Tibial nerve (tissue), 4 donors: ENCODE results near the gene SLC35G2. TPM values are rescaled to one million over a fixed set of nuclear protein-coding genes. Genes with fewer than 3 reads are reported as not detected.
"Not testable (repeated sequence)": the region's sequence is repeated elsewhere in the genome, so short reads cannot be mapped to it uniquely, and the experiment has no call there.

Source experiments
- DNase-seq, 2 donors: peaks; one replicate each; pipeline ENCODE4 v3.0.0-alpha.2; 2019; ENCODE audit warnings: low spot score in 2 of 2
- H3K27ac ChIP-seq, 4 donors: fragments of 200-600 bp; sonication (generic) in 3 of 4; one replicate each; pipeline ENCODE4 v1.5.1; 2017 to 2019; ENCODE audit warnings: mild to moderate bottlenecking in 1 of 4
- H3K27me3 ChIP-seq, 2 donors: fragments of 200-600 bp; sonication (generic) in 1 of 2; one replicate each; pipeline versions ENCODE4 v1.5.1 to v1.6.0; 2017 to 2019
- H3K36me3 ChIP-seq, 3 donors: fragments of 200-600 bp; sonication (generic); one replicate each; pipeline ENCODE4 v1.5.1; 2018 to 2019
- H3K4me1 ChIP-seq, 4 donors: fragments of 200-600 bp; sonication (generic) in 3 of 4; one replicate each; pipeline ENCODE4 v1.5.1; 2017 to 2019
- H3K4me3 ChIP-seq, 4 donors: fragments of 200-600 bp; sonication (generic) in 3 of 4; one replicate each; pipeline ENCODE4 v1.5.1; 2017 to 2019; ENCODE audit warnings: mild to moderate bottlenecking in 1 of 4, moderate library complexity in 1 of 4
- H3K9me3 ChIP-seq, 4 donors: fragments of 200-600 bp; sonication (generic) in 3 of 4; one replicate each; pipeline ENCODE4 v1.5.1; 2017 to 2019
- EP300 ChIP-seq, 2 donors: sonication (generic); formaldehyde crosslinking; IDR thresholded peaks; one replicate each; pipeline ENCODE4 v1.6.1; 2017; ENCODE audit warnings: antibody characterized with exemption in 2 of 2, mild to moderate bottlenecking in 1 of 2
- POLR2A ChIP-seq, 2 donors: fragments of 450-650 bp; IDR thresholded peaks; one replicate each; pipeline ENCODE4 v1.6.1; 2017; ENCODE audit warnings: antibody characterized with exemption in 2 of 2, mild to moderate bottlenecking in 2 of 2, moderate library complexity in 2 of 2
- WGBS, 2 donors: methylation state at CpG; one replicate each; pipeline ENCODE4 v1.1.5; 2018; 5-methylcytosine and 5-hydroxymethylcytosine counted together
- total RNA-seq, 4 donors: library from RNA; depleted of rRNA; stranded (reverse); fragments of >200 nt; gene quantifications; one replicate each; pipeline ENCODE4 v1.1.0, GENCODE V29; 2016
- TF ChIP-seq, protein P1 (sequence below), 5 experiments: fragments of 200-600 bp in 3 of 5; fragments of 450-650 bp in 2 of 5; sonication (generic) in 3 of 5; IDR thresholded peaks; one replicate each; pipeline ENCODE4 v1.5.1; 2016 to 2019; ENCODE audit warnings: antibody characterized with exemption in 5 of 5, mild to moderate bottlenecking in 3 of 5, moderate library complexity in 2 of 5

Gene SLC35G2
- total RNA-seq, 4 donors from 2014 or later, result 4.2 to 12.2 (median 6.6) TPM

DNA sequence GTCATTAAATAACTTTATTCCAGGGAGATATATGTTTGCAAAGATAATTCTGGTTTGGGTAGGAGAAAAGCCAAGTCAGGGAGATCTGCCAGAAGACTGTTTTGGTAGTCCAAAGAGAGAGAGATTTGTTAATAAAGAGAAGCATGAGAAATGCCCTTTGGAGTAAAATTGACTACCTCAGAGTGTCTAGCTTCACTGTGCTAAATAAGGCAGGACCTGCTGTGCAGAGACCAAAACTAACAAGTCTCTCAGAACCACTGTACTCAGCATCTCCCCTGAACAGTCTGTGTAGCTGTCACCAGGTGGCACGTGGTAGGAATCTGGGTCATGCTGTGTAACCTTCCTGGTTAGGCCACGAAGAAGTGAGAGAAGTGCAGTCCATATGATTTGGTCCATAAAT, 31.6 kb upstream of the SLC35G2 start:
- TF ChIP-seq, protein P1, sequence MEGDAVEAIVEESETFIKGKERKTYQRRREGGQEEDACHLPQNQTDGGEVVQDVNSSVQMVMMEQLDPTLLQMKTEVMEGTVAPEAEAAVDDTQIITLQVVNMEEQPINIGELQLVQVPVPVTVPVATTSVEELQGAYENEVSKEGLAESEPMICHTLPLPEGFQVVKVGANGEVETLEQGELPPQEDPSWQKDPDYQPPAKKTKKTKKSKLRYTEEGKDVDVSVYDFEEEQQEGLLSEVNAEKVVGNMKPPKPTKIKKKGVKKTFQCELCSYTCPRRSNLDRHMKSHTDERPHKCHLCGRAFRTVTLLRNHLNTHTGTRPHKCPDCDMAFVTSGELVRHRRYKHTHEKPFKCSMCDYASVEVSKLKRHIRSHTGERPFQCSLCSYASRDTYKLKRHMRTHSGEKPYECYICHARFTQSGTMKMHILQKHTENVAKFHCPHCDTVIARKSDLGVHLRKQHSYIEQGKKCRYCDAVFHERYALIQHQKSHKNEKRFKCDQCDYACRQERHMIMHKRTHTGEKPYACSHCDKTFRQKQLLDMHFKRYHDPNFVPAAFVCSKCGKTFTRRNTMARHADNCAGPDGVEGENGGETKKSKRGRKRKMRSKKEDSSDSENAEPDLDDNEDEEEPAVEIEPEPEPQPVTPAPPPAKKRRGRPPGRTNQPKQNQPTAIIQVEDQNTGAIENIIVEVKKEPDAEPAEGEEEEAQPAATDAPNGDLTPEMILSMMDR (IDR thresholded peaks at IDR 0.05), result no peak
- TF ChIP-seq EP300 (IDR thresholded peaks at IDR 0.05), result no peak
- no peak for TF ChIP-seq POLR2A (IDR thresholded peaks at IDR 0.05)
- H3K9me3 ChIP-seq, result no peaks in the 10 kb centered on the region
- no peaks in the 10 kb centered on the region for H3K36me3 ChIP-seq
- peak overlapping the region in 1 of 4 donors; percentile 42 for H3K4me3 ChIP-seq
- H3K4me1 ChIP-seq, result peaks cover 0 to 27% (median 4%) of the 10 kb centered on the region in 4 donors
- H3K27me3 ChIP-seq, result no peaks in the 10 kb centered on the region
- DNase-seq, result no peak
- peak overlapping the region; percentile 39 to 84 (median 70) for H3K27ac ChIP-seq
- 46 to 47% methylated on average over 2 of the region's 2 CpGs for WGBS, 2 donors

DNA sequence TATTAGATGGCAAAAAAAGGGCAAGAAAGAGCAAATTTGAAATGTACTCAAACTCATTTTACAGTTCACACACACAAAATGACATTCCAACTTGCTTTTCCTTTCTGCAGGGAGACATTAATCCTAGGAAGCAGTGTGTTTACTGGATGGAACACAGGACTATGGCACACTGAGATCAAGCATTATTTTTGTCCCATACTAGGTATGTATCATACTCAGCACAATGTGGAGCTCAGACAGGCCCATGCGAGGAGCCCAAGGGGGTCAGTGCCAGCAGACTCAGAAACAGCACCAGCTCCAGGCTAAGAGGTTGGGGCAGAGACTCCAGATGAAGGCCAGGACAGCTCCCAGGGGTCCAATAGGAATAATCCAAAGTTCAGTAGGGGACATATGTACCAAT, 30.8 kb upstream of the SLC35G2 start:
- no peak for DNase-seq
- TF ChIP-seq EP300 (IDR thresholded peaks at IDR 0.05), result no peak
- no peak overlapping the region for H3K4me3 ChIP-seq
- no peaks in the 10 kb centered on the region for H3K9me3 ChIP-seq
- H3K27me3 ChIP-seq, result no peaks in the 10 kb centered on the region
- WGBS, 2 donors, result 87 to 94% methylated on average over 1 of the region's 1 CpG
- peak overlapping the region in 1 of 4 donors; percentile 33 for H3K27ac ChIP-seq
- H3K4me1 ChIP-seq, result peaks cover 0 to 27% (median 8%) of the 10 kb centered on the region in 4 donors
- no peaks in the 10 kb centered on the region for H3K36me3 ChIP-seq

DNA sequence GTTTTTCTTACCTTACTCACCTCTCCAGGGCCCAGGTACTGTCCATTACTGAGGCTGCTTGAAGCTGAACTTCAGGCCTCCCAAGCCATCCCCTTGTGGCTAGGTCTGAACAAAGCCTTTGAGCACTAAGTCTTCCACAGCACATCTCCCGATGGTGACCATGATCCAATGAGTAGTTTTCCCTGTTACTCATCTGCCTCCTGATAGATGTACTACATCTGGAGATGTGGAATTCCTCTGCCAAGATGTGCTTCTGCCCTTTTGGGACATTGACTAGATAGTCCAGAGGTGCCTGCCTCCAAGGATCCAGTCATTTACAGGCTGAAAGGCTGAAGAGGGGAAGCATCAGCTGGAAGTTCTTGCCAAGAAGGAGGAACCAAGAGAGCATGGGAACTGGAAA, 28.9 kb upstream of the SLC35G2 start:
- TF ChIP-seq, protein P1 (IDR thresholded peaks at IDR 0.05), result no peak
- no peak for TF ChIP-seq POLR2A (IDR thresholded peaks at IDR 0.05)
- no peak for TF ChIP-seq EP300 (IDR thresholded peaks at IDR 0.05)
- Histone ChIP-seq H3K36me3 (no peaks in the 10 kb centered on the region), H3K4me1 (peaks cover 0 to 27% (median 8%) of the 10 kb centered on the region in 4 donors), H3K9me3 (no peaks in the 10 kb centered on the region), H3K27ac (no peak overlapping the region), H3K4me3 (no peak overlapping the region), H3K27me3 (no peaks in the 10 kb centered on the region)
- DNase-seq, result no peak
- 94 to 100% methylated on average over 1 of the region's 1 CpG for WGBS, 2 donors

DNA sequence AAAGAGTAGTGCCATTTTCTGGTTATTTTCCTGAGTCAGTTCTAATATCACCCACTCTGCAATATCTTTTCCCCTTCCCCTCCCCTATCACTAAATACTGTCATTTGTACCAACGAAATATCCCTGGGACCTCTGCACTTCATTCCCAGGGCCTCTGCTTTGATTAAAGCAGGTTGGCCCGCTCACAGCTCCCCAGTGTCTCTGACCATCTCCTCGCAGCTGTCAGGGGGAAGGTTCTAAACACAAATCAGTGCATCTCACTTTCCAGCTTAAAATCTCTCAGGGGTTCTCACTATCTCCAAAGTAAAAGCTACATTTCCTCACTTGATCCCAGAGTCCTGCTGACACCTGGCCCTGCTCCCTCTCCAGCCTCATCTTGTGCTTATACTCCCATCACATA, 28.1 kb upstream of the SLC35G2 start:
- no peak for DNase-seq
- Histone ChIP-seq H3K9me3 (no peaks in the 10 kb centered on the region), H3K27ac (no peak overlapping the region), H3K4me3 (no peak overlapping the region), H3K4me1 (peaks cover 0 to 24% (median 8%) of the 10 kb centered on the region in 4 donors), H3K27me3 (no peaks in the 10 kb centered on the region), H3K36me3 (no peaks in the 10 kb centered on the region)
- 83 to 86% methylated on average over 3 of the region's 3 CpGs for WGBS, 2 donors
- TF ChIP-seq POLR2A (IDR thresholded peaks at IDR 0.05) (no peak), EP300 (IDR thresholded peaks at IDR 0.05) (no peak)
- TF ChIP-seq, protein P1 (IDR thresholded peaks at IDR 0.05), result no peak

DNA sequence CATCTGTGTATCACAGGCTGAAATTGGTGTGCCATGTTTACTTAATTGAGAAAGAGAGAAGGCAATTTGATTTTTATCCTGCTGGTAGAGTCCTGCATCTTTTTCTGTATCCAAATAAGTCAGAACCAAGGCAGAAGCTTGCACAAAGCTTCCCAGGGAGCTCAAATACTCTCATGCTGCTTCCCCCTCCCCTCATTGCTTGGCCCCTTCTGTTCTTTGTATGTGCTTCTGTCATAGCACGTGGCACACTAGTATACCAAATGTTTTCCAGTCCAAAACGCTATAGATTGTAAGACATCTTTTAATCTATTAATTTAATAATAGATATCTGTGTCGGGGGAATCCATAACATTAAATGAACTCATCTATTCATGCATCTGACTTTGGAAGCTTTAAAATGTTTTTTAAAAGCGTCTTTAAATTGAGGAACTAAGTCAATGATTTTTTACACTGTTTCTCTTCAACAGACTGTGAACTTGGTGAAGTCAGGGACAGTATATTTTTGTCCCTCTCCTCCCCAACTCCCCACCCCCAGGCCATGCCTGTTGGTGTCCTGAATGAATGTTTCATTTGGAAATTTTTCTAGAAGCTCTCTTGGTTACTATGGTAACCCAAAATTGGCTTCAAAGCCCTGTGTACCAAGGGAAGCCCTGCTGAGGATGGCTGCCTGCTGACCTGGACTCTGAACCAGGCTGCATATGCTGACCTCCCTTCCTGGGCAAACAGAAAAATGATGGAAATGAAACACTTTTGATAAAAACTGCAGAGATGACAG, 26.2 kb upstream of the SLC35G2 start:
- H3K4me3 ChIP-seq, result no peak overlapping the region
- TF ChIP-seq POLR2A (IDR thresholded peaks at IDR 0.05) (no peak), EP300 (IDR thresholded peaks at IDR 0.05) (no peak)
- TF ChIP-seq, protein P1 (IDR thresholded peaks at IDR 0.05), result no peak
- no peaks in the 10 kb centered on the region for H3K9me3 ChIP-seq
- no peaks in the 10 kb centered on the region for H3K36me3 ChIP-seq
- no peak overlapping the region for H3K27ac ChIP-seq
- H3K4me1 ChIP-seq, result peaks cover 0 to 8% (median 3%) of the 10 kb centered on the region in 4 donors
- no peaks in the 10 kb centered on the region for H3K27me3 ChIP-seq
- no peak for DNase-seq
- 35 to 38% methylated on average over 4 of the region's 4 CpGs for WGBS, 2 donors

DNA sequence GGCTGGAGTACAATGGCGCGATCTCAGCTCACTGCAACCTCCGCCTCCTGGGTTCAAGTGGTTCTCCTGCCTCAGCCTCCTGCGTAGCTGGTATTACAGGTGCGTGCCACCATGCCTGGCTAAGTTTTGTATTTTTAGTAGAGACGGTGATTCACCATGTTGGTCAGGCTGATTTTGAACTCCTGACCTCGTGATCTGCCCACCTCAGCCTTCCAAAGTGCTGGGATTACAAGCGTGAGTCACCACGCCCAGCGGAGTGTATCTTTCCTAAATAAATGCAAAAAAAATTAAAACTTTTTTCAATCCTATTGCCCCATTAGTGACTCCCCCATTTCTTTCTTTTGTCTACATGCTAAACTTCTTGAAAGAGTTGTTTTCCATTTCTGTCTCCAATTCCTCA, 17.8 kb upstream of the SLC35G2 start:
- not testable (repeated sequence) for H3K9me3 ChIP-seq, H3K36me3 ChIP-seq, H3K27me3 ChIP-seq, H3K4me3 ChIP-seq, H3K27ac ChIP-seq, DNase-seq
- peaks cover 0 to 17% (median 11%) of the 10 kb centered on the region in 4 donors for H3K4me1 ChIP-seq
- 96 to 98% methylated on average over 10 of the region's 10 CpGs for WGBS, 2 donors
